ENCODE data around the gene VPS37D.

VPS37D gene

DNA sequence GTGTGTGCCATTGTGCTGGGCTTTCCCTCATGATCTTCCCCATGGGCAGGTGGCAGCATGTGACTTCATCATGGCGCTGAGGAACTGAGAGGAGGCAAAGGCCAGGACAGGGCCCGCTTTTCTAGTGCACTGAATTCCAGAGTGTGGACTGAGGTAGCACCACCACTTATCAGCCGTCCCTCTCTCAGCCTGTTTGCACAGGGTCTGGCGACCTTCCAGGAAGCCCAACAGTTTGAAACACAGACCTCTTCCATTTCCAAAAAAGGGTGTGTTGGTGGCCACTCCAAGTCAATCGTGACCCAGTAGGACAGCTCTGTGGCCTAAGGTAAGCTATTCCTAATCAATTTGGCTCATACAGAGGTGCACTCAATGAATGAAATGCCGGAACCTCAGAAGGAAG is 11.2 kb downstream of the VPS37D start:
- no peak overlapping the region for H3K9ac ChIP-seq (ENCODE audit: low read depth in 1 of 2, low read length in 2 of 2)

DNA sequence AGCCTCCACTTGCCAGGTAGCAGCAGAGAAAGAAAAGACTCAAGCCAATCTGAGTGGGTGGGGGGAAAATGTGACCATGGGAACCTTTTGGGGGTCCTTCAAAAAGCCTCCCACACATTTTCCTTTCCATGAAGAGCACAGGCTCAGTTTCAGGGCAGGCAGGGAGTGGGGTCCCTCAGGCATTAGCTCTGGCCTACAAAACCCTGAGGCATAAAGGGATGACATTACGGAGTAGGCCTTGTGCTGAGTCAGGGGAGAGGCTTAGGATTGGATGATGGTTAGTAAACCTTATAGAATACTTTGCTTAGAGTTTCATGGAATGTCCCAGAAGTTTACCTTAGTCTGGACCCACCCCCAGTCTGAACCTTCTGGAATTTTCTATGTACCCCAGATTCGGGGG is 12.1 kb downstream of the VPS37D start:
- Histone ChIP-seq H3K36me3 (ENCODE audit: control insufficient read depth in 2 of 2, insufficient read depth in 2 of 2, low read length in 2 of 2) (peaks cover 3 to 14% of the 10 kb centered on the region in 2 donors), H3K4me1 (ENCODE audit: control insufficient read depth in 2 of 2, insufficient read depth in 2 of 2, low read length in 2 of 2) (peaks cover 18 to 19% of the 10 kb centered on the region in 2 donors), H3K9me3 (ENCODE audit: control insufficient read depth in 2 of 2, low read length in 2 of 2) (no peaks in the 10 kb centered on the region), H3K9ac (ENCODE audit: low read depth in 1 of 2, low read length in 2 of 2) (no peak overlapping the region), H3K27ac (ENCODE audit: low read depth in 2 of 2, low read length in 2 of 2) (no peak overlapping the region), H3K27me3 (ENCODE audit: control insufficient read depth in 2 of 2, insufficient read depth in 2 of 2, low read length in 2 of 2) (no peaks in the 10 kb centered on the region), H3K4me3 (ENCODE audit: low read length in 2 of 2) (no peak overlapping the region)

More for the DNA sequence above, 11.2 kb downstream of the VPS37D start:
- H3K27ac ChIP-seq (ENCODE audit: low read depth in 2 of 2, low read length in 2 of 2), result no peak overlapping the region
- peaks cover 3 to 14% of the 10 kb centered on the region in 2 donors for H3K36me3 ChIP-seq (ENCODE audit: control insufficient read depth in 2 of 2, insufficient read depth in 2 of 2, low read length in 2 of 2)
- H3K9me3 ChIP-seq (ENCODE audit: control insufficient read depth in 2 of 2, low read length in 2 of 2), result no peaks in the 10 kb centered on the region
- no peaks in the 10 kb centered on the region for H3K27me3 ChIP-seq (ENCODE audit: control insufficient read depth in 2 of 2, insufficient read depth in 2 of 2, low read length in 2 of 2)
- H3K4me1 ChIP-seq (ENCODE audit: control insufficient read depth in 2 of 2, insufficient read depth in 2 of 2, low read length in 2 of 2), result peaks cover 15% of the 10 kb centered on the region in 2 donors
- H3K4me3 ChIP-seq (ENCODE audit: low read length in 2 of 2), result no peak overlapping the region

DNA sequence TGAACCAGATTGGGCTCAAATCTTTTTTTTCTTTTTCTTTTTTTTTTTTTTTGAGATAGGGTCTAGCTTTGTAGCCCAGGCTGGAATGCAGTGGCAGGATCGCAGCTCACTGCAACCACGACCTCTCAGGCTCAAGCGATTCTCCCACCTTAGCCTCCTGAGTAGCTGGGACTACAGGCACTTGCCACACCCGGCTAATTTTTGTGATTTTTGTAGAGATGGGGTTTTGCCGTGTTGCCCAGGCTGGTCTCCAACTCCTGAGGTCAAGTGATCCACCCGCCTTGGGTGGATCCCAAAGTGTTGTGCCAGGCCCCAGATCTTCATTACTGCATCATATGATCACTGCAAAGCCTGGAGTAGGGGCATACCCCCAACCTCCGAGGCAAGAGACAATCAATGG is 12.9 kb downstream of the VPS37D start:
- Histone ChIP-seq H3K27ac (ENCODE audit: low read depth in 2 of 2, low read length in 2 of 2) (no peak overlapping the region), H3K9me3 (ENCODE audit: control insufficient read depth in 2 of 2, low read length in 2 of 2) (no peaks in the 10 kb centered on the region), H3K27me3 (ENCODE audit: control insufficient read depth in 2 of 2, insufficient read depth in 2 of 2, low read length in 2 of 2) (no peaks in the 10 kb centered on the region), H3K36me3 (ENCODE audit: control insufficient read depth in 2 of 2, insufficient read depth in 2 of 2, low read length in 2 of 2) (peaks cover 3 to 14% of the 10 kb centered on the region in 2 donors), H3K4me1 (ENCODE audit: control insufficient read depth in 2 of 2, insufficient read depth in 2 of 2, low read length in 2 of 2) (peaks cover 18 to 19% of the 10 kb centered on the region in 2 donors), H3K9ac (ENCODE audit: low read depth in 1 of 2, low read length in 2 of 2) (no peak overlapping the region), H3K4me3 (ENCODE audit: low read length in 2 of 2) (no peak overlapping the region)

DNA sequence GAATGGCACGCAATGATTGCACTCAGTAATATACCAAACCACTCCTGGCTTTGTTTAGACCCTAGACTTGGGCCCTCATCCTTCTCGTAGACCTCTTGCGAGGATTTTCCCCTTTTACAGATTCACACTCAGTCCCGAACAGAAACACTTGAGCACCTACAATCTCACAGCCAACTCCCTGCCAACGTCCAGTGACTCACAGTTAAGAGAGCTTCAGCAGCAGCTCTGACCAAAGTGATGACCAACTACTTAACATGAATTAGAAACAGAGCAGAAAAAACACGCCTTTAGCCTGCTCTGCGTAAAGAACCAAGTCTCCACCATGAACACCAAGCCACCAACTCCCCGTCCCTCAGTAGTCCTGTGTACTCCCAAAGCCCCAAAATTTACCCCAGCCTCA is 13.4 kb downstream of the VPS37D start:
- H3K9ac ChIP-seq (ENCODE audit: low read depth in 1 of 2, low read length in 2 of 2), result no peak overlapping the region
- H3K27me3 ChIP-seq (ENCODE audit: control insufficient read depth in 2 of 2, insufficient read depth in 2 of 2, low read length in 2 of 2), result no peaks in the 10 kb centered on the region
- H3K27ac ChIP-seq (ENCODE audit: low read depth in 2 of 2, low read length in 2 of 2), result no peak overlapping the region
- H3K9me3 ChIP-seq (ENCODE audit: control insufficient read depth in 2 of 2, low read length in 2 of 2), result no peaks in the 10 kb centered on the region
- H3K4me1 ChIP-seq (ENCODE audit: control insufficient read depth in 2 of 2, insufficient read depth in 2 of 2, low read length in 2 of 2), result peaks cover 18 to 19% of the 10 kb centered on the region in 2 donors
- no peak overlapping the region for H3K4me3 ChIP-seq (ENCODE audit: low read length in 2 of 2)
- H3K36me3 ChIP-seq (ENCODE audit: control insufficient read depth in 2 of 2, insufficient read depth in 2 of 2, low read length in 2 of 2), result peaks cover 3 to 14% of the 10 kb centered on the region in 2 donors

DNA sequence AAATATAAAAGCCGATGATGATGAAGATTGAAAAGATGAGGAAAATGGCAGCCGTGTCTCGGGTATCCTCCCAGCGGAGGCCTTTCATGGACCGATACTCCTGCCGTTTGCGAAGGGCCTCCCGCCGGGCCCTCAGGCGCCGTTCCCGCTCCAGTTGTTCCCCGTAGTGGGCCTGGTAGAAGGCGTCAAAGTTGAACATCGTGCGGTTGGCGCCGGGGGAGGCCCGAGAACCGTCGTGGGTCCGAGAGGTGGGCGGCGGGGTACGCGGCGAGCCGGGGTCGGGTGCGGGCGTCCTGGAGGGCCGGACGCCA is 15.1 kb downstream of the VPS37D start:
- peak overlapping the region; percentile 81 to 84 for H3K9ac ChIP-seq (ENCODE audit: low read depth in 1 of 2, low read length in 2 of 2)
- H3K27ac ChIP-seq (ENCODE audit: low read depth in 2 of 2, low read length in 2 of 2), result peak overlapping the region; percentile 73 to 83
- peaks cover 7 to 20% of the 10 kb centered on the region in 2 donors for H3K36me3 ChIP-seq (ENCODE audit: control insufficient read depth in 2 of 2, insufficient read depth in 2 of 2, low read length in 2 of 2)
- no peaks in the 10 kb centered on the region for H3K9me3 ChIP-seq (ENCODE audit: control insufficient read depth in 2 of 2, low read length in 2 of 2)
- peaks cover 18 to 19% of the 10 kb centered on the region in 2 donors for H3K4me1 ChIP-seq (ENCODE audit: control insufficient read depth in 2 of 2, insufficient read depth in 2 of 2, low read length in 2 of 2)
- peak overlapping the region; percentile 96 to 98 for H3K4me3 ChIP-seq (ENCODE audit: low read length in 2 of 2)
- no peaks in the 10 kb centered on the region for H3K27me3 ChIP-seq (ENCODE audit: control insufficient read depth in 2 of 2, insufficient read depth in 2 of 2, low read length in 2 of 2)

DNA sequence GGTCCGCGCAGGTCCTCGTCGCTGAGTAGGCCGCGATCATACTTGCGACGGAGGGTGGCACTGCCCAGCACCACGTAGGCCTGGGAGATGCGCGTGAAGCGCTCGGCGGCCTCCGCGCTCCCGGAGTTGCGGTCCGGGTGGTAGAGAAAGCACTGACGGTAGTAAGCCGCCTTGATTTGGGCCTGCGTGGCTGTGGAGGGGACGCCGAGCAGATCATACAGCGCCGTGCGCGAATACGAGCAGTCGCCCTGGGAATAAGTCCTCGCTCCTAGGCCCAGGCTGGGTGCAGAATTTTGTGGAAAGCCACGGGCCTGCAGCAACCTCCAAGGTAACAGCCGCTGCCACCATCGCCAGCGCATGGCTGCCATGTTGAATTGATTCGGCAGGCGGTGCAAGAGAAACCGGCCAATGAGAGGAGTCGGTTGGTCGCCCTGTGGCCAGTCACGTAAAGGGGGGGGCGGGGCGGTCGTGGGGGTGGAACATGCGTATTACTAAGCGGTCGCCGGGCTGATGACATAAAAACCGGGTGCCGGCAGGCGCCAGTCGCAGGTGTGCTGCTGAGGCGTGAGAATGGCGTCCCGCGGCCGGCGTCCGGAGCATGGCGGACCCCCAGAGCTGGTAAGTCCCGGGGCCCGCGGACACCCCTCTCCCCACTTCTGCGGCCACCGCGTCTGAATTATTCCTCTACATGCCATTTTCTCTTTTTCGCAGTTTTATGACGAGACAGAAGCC is 15.6 kb downstream of the VPS37D start, which contains the start of the genes BUD23 and DNAJC30:
Gene BUD23 (plus strand): TSS at position 542 of the 732 bp plus-strand sequence. CDS start 29 bp downstream, at position 571.
Gene DNAJC30 (minus strand): TSS at position 398 of the 732 bp plus-strand sequence. CDS start 30 bp downstream, at position 368.
- Histone ChIP-seq H3K36me3 (ENCODE audit: control insufficient read depth in 2 of 2, insufficient read depth in 2 of 2, low read length in 2 of 2) (peaks cover 4 to 18% of the 10 kb centered on the region in 2 donors), H3K9me3 (ENCODE audit: control insufficient read depth in 2 of 2, low read length in 2 of 2) (no peaks in the 10 kb centered on the region), H3K27ac (ENCODE audit: low read depth in 2 of 2, low read length in 2 of 2) (peak within 1 kb of the TSS; percentile 73 to 83), H3K4me1 (ENCODE audit: control insufficient read depth in 2 of 2, insufficient read depth in 2 of 2, low read length in 2 of 2) (peaks cover 18 to 19% of the 10 kb centered on the region in 2 donors), H3K9ac (ENCODE audit: low read depth in 1 of 2, low read length in 2 of 2) (peak within 1 kb of the TSS; percentile 84 to 86), H3K4me3 (ENCODE audit: low read length in 2 of 2) (peak within 1 kb of the TSS; percentile 96 to 98), H3K27me3 (ENCODE audit: control insufficient read depth in 2 of 2, insufficient read depth in 2 of 2, low read length in 2 of 2) (no peaks in the 10 kb centered on the region)

DNA sequence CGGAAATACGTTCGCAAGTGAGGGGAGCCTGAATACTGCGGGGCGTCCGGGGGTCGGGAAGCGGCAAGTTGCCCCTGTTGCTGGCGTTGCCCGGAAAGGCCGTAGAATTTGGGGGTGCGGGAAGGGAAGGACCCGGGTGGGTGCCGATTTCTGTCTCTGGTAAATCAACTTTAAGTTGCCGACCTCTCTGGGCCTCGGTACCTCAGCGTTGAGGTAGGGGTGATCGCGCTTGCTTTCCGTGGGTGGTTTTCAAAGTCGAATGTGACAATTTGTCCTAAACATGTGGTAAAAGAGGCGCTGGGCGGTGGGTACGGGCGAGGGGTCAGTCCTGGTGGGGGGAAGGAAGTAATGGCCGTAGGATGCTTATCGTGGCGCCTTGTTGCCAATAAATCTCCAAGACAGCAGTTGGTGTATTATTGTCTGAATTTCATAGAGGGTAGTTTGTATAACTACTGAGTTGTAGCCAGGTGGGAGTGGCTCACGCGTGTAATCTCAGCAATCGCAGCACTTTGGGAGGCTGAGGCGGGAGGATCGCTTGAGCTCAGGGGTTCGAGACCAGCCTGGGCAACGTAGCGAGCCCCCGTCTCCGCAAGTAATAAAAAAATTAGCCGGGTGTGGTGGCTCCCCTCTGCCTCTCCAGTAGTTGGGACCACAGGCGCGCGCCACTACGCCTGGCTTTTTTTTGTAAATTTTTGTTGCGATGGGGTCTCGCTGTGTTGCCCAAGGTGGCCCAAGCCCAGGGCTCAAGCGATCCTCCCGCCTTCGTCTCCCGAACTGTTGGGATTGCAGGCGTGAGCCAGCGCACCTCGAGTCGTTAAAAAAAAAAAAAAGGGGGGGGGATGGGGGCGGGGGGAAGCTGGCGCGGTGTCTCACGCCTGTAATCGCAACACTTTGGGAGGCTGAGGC is 16.4 kb downstream of the VPS37D start:
- Histone ChIP-seq H3K9ac (ENCODE audit: low read depth in 1 of 2, low read length in 2 of 2) (peak overlapping the region; percentile 79 to 86), H3K4me3 (ENCODE audit: low read length in 2 of 2) (peak overlapping the region; percentile 96 to 98), H3K36me3 (ENCODE audit: control insufficient read depth in 2 of 2, insufficient read depth in 2 of 2, low read length in 2 of 2) (peaks cover 8 to 18% of the 10 kb centered on the region in 2 donors), H3K27ac (ENCODE audit: low read depth in 2 of 2, low read length in 2 of 2) (peak overlapping the region; percentile 38 to 67), H3K4me1 (ENCODE audit: control insufficient read depth in 2 of 2, insufficient read depth in 2 of 2, low read length in 2 of 2) (peaks cover 18 to 19% of the 10 kb centered on the region in 2 donors), H3K27me3 (ENCODE audit: control insufficient read depth in 2 of 2, insufficient read depth in 2 of 2, low read length in 2 of 2) (no peaks in the 10 kb centered on the region), H3K9me3 (ENCODE audit: control insufficient read depth in 2 of 2, low read length in 2 of 2) (no peaks in the 10 kb centered on the region)

DNA sequence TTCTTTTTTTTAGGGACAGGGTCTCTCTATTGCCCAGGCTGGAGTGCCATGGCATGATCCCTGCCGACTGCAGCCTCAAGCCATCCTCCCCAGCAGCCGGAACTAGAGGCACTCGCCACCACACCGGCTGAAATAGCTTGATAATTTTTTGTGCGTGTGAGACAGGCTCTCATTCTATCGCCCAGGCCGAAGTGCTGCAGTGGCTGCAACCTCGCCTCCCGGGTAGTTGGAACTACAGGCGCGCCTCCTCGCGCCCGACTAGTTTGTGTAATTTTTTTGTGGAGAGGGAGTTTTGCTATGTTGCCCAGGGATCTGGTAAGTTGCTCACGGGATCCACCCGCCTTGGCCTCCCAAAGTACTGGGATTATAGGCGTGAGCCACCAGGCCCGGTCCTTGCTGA is 17.7 kb downstream of the VPS37D start:
- no peak overlapping the region for H3K27ac ChIP-seq (ENCODE audit: low read depth in 2 of 2, low read length in 2 of 2)
- peaks cover 18 to 19% of the 10 kb centered on the region in 2 donors for H3K4me1 ChIP-seq (ENCODE audit: control insufficient read depth in 2 of 2, insufficient read depth in 2 of 2, low read length in 2 of 2)
- no peaks in the 10 kb centered on the region for H3K27me3 ChIP-seq (ENCODE audit: control insufficient read depth in 2 of 2, insufficient read depth in 2 of 2, low read length in 2 of 2)
- H3K36me3 ChIP-seq (ENCODE audit: control insufficient read depth in 2 of 2, insufficient read depth in 2 of 2, low read length in 2 of 2), result peaks cover 10 to 15% of the 10 kb centered on the region in 2 donors
- H3K9ac ChIP-seq (ENCODE audit: low read depth in 1 of 2, low read length in 2 of 2), result no peak overlapping the region
- H3K4me3 ChIP-seq (ENCODE audit: low read length in 2 of 2), result no peak overlapping the region
- H3K9me3 ChIP-seq (ENCODE audit: control insufficient read depth in 2 of 2, low read length in 2 of 2), result no peaks in the 10 kb centered on the region

DNA sequence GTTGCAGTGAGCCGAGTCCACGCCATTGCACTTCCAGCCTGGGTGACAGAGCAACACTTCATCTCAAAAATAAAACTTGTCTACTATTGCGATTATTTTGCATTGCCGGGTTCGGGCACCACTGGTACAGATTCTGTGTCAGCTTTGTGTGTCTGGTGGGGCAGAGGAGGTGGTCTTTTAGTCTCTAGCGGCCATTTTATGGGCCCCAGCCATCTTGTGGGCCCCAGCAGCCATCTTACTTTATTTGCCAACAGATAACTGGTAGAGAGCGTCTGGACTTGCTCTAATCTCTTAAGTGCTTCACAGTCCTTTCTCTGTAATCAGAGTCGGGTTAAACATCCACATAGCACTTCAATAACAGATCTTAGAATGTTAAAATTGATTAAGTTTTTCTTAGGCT is 20.7 kb downstream of the VPS37D start:
- H3K9ac ChIP-seq (ENCODE audit: low read depth in 1 of 2, low read length in 2 of 2), result no peak overlapping the region
- H3K9me3 ChIP-seq (ENCODE audit: control insufficient read depth in 2 of 2, low read length in 2 of 2), result no peaks in the 10 kb centered on the region
- no peak overlapping the region for H3K27ac ChIP-seq (ENCODE audit: low read depth in 2 of 2, low read length in 2 of 2)
- peaks cover 21 to 37% of the 10 kb centered on the region in 2 donors for H3K36me3 ChIP-seq (ENCODE audit: control insufficient read depth in 2 of 2, insufficient read depth in 2 of 2, low read length in 2 of 2)
- H3K4me1 ChIP-seq (ENCODE audit: control insufficient read depth in 2 of 2, insufficient read depth in 2 of 2, low read length in 2 of 2), result peaks cover 4 to 6% of the 10 kb centered on the region in 2 donors
- no peak overlapping the region for H3K4me3 ChIP-seq (ENCODE audit: low read length in 2 of 2)
- no peaks in the 10 kb centered on the region for H3K27me3 ChIP-seq (ENCODE audit: control insufficient read depth in 2 of 2, insufficient read depth in 2 of 2, low read length in 2 of 2)

DNA sequence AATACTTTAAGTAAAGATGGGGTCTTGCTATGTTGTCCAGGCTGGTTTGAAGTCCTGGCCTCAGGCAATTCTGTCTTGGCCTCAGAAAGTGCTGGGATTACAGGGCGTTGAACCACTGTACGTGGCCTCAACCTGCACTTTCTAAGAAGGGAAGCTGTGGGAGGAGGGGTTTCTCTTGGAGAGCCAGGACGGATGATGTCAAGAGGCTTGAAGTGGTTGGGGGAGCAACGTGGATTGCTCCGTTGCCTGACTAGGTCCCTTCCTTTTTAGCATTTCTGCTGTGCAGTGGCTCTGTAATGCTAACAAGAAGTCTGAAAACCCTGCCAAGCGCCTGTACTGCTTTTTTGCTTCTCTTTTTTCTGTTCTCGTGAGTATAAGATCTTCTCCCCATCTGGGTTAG is 23.0 kb downstream of the VPS37D start:
- Histone ChIP-seq H3K9me3 (ENCODE audit: control insufficient read depth in 2 of 2, low read length in 2 of 2) (no peaks in the 10 kb centered on the region), H3K36me3 (ENCODE audit: control insufficient read depth in 2 of 2, insufficient read depth in 2 of 2, low read length in 2 of 2) (peaks cover 40 to 59% of the 10 kb centered on the region in 2 donors), H3K9ac (ENCODE audit: low read depth in 1 of 2, low read length in 2 of 2) (no peak overlapping the region), H3K27ac (ENCODE audit: low read depth in 2 of 2, low read length in 2 of 2) (no peak overlapping the region), H3K27me3 (ENCODE audit: control insufficient read depth in 2 of 2, insufficient read depth in 2 of 2, low read length in 2 of 2) (no peaks in the 10 kb centered on the region), H3K4me3 (ENCODE audit: low read length in 2 of 2) (no peak overlapping the region), H3K4me1 (ENCODE audit: control insufficient read depth in 2 of 2, insufficient read depth in 2 of 2, low read length in 2 of 2) (no peaks in the 10 kb centered on the region)

Measured in mucosa of rectum (tissue), 2 donors.